ENCODE measurements around the gene ATP6V0A4. TPM values are rescaled to one million over a fixed set of nuclear protein-coding genes. Genes with fewer than 3 reads are reported as not detected.
"Not testable (repeated sequence)": the region's sequence is repeated elsewhere in the genome, so short reads cannot be mapped to it uniquely, and the experiment has no call there.

Gene ATP6V0A4
- polyA plus RNA-seq, 1 of the 3 experiments (the other 2 are of a cell fraction): not detected

GRCh38 chr7:138731733-138732132 lies 66.3 kb downstream of the ATP6V0A4 start:
- not testable (repeated sequence) for H3K27me3 ChIP-seq (ENCODE audit: insufficient read depth); H4K20me1 ChIP-seq (ENCODE audit: insufficient read depth); DNase-seq; H3K4me3 ChIP-seq (ENCODE audit: low read depth in 2 of 2, low read length in 1 of 2); H3K9me3 ChIP-seq; H3K9ac ChIP-seq; H3K27ac ChIP-seq (ENCODE audit: low read depth in 2 of 2, low read length in 1 of 2); H3K9me2 ChIP-seq; H3K79me2 ChIP-seq (ENCODE audit: insufficient read depth); H3K4me2 ChIP-seq; H3K36me3 ChIP-seq (replicated peaks in 1 of 2; ENCODE audit: control insufficient read depth in 1 of 2, insufficient read depth in 2 of 2, low read length in 1 of 2); H2AFZ ChIP-seq (ENCODE audit: low read depth); H3F3A ChIP-seq (replicated peaks; ENCODE audit: insufficient read depth); H3K4me1 ChIP-seq (ENCODE audit: control insufficient read depth in 1 of 2, insufficient read depth in 2 of 2, low read depth in 1 of 2, low read length in 1 of 2)
- WGBS (ENCODE audit: low lambda C conversion rate): 67% methylated on average over 5 of the region's 5 CpGs
- ChIA-PET POLR2A (interaction anchor here (0.6 kb wide), 1 partner anchor 155 kb away, joined by 3 read pairs; no protein-coding TSS in a partner anchor), CTCF (interaction anchor here (1.0 kb wide), 1 partner anchor 17 kb away, joined by 3 read pairs; no protein-coding TSS in a partner anchor)

- no peak for DNase-seq
- H3K27me3 ChIP-seq (ENCODE audit: insufficient read depth): no peaks in the 10 kb centered on the region
- H3K9me2 ChIP-seq: no peaks in the 10 kb centered on the region
- CTCF ChIA-PET: interaction anchor here (0.5 to 1.4 kb wide), 5 partner anchors 8 to 825 kb away, joined by 3 to 6 read pairs (median 4); no protein-coding TSS in a partner anchor
- H3K4me1 ChIP-seq (ENCODE audit: control insufficient read depth in 1 of 2, insufficient read depth in 2 of 2, low read depth in 1 of 2, low read length in 1 of 2): no peaks in the 10 kb centered on the region
- H3K27ac ChIP-seq (ENCODE audit: low read depth in 2 of 2, low read length in 1 of 2): no peak overlapping the region
- no peak overlapping the region for H2AFZ ChIP-seq (ENCODE audit: low read depth)
- no peaks in the 10 kb centered on the region for H3K79me2 ChIP-seq (ENCODE audit: insufficient read depth)
- H3K4me3 ChIP-seq (ENCODE audit: low read depth in 2 of 2, low read length in 1 of 2): no peak overlapping the region
- no peak overlapping the region for H3K9ac ChIP-seq
- 50% methylated on average over 9 of the region's 9 CpGs for WGBS (ENCODE audit: low lambda C conversion rate)
- no peak for TF ChIP-seq GATA2 (CRISPR knock-in tag; IDR thresholded peaks at IDR 0.05)
- no peak for TF ChIP-seq NFIC (IDR thresholded peaks at IDR 0.05; ENCODE audit: borderline replicate concordance)
- H3K9me3 ChIP-seq: no peaks in the 10 kb centered on the region
- H3K4me2 ChIP-seq: no peak overlapping the region
- H3F3A ChIP-seq (replicated peaks; ENCODE audit: insufficient read depth): no peaks in the 10 kb centered on the region
- H3K36me3 ChIP-seq (replicated peaks in 1 of 2; ENCODE audit: control insufficient read depth in 1 of 2, insufficient read depth in 2 of 2, low read length in 1 of 2): no peaks in the 10 kb centered on the region
- no peaks in the 10 kb centered on the region for H4K20me1 ChIP-seq (ENCODE audit: insufficient read depth)
- POLR2A ChIA-PET: no interaction called here
Measured at GRCh38 chr7:138729444-138729843, 68.6 kb downstream of the ATP6V0A4 start.

- no peaks in the 10 kb centered on the region for H3K4me1 ChIP-seq (ENCODE audit: control insufficient read depth in 1 of 2, insufficient read depth in 2 of 2, low read depth in 1 of 2, low read length in 1 of 2)
- H3K27me3 ChIP-seq (ENCODE audit: insufficient read depth): no peaks in the 10 kb centered on the region
- H3K4me3 ChIP-seq (ENCODE audit: low read depth in 2 of 2, low read length in 1 of 2): no peak overlapping the region
- ChIA-PET CTCF (interaction anchor here (0.8 to 1.9 kb wide), 3 partner anchors 11 to 566 kb away, joined by 3 to 9 read pairs (median 3); no protein-coding TSS in a partner anchor), POLR2A (interaction anchor here (0.6 kb wide), 1 partner anchor 136 kb away, joined by 3 read pairs; no protein-coding TSS in a partner anchor)
- DNase-seq: no peak
- H3K9me2 ChIP-seq: no peaks in the 10 kb centered on the region
- H3K36me3 ChIP-seq (replicated peaks in 1 of 2; ENCODE audit: control insufficient read depth in 1 of 2, insufficient read depth in 2 of 2, low read length in 1 of 2): no peaks in the 10 kb centered on the region
- H3K4me2 ChIP-seq: no peak overlapping the region
- H4K20me1 ChIP-seq (ENCODE audit: insufficient read depth): no peaks in the 10 kb centered on the region
- no peak overlapping the region for H2AFZ ChIP-seq (ENCODE audit: low read depth)
- H3K27ac ChIP-seq (ENCODE audit: low read depth in 2 of 2, low read length in 1 of 2): no peak overlapping the region
- no peaks in the 10 kb centered on the region for H3K9me3 ChIP-seq
- no peaks in the 10 kb centered on the region for H3F3A ChIP-seq (replicated peaks; ENCODE audit: insufficient read depth)
- WGBS (ENCODE audit: low lambda C conversion rate): 48% methylated on average over 10 of the region's 10 CpGs
- H3K79me2 ChIP-seq (ENCODE audit: insufficient read depth): no peaks in the 10 kb centered on the region
- H3K9ac ChIP-seq: no peak overlapping the region
- no peak for TF ChIP-seq SMC3 (IDR thresholded peaks at IDR 0.05; ENCODE audit: low read depth, low read length)
- no peak for TF ChIP-seq USF1 (IDR thresholded peaks at IDR 0.05; ENCODE audit: borderline replicate concordance, low read depth)
- no peak for TF ChIP-seq TCF12 (IDR thresholded peaks at IDR 0.05)
- TF ChIP-seq GATA2 (CRISPR knock-in tag; IDR thresholded peaks at IDR 0.05): no peak
- no peak for TF ChIP-seq MXI1 (IDR thresholded peaks at IDR 0.05; ENCODE audit: low read depth, low read length)
- no peak for TF ChIP-seq FOXM1 (IDR thresholded peaks at IDR 0.05; ENCODE audit: low read depth)
- no peak for TF ChIP-seq SIN3A (IDR thresholded peaks at IDR 0.05; ENCODE audit: borderline replicate concordance, low read depth, low read length)
- TF ChIP-seq PBX3 (IDR thresholded peaks at IDR 0.05): no peak
- no peak for TF ChIP-seq CTCF (IDR thresholded peaks at IDR 0.05)
- no peak for TF ChIP-seq TEAD4 (IDR thresholded peaks at IDR 0.05; ENCODE audit: borderline replicate concordance, insufficient read depth)
- TF ChIP-seq POLR2AphosphoS5 (IDR thresholded peaks at IDR 0.05; ENCODE audit: low read depth, low read length): no peak
- no peak for TF ChIP-seq IRF3 (IDR thresholded peaks at IDR 0.05; ENCODE audit: low read depth, low read length)
- no peak for TF ChIP-seq RXRA (IDR thresholded peaks at IDR 0.05; ENCODE audit: borderline replicate concordance, low read depth)
- no peak for TF ChIP-seq EP300 (IDR thresholded peaks at IDR 0.05; ENCODE audit: borderline replicate concordance in 1 of 2, low read depth in 1 of 2, low read length in 1 of 2)
- TF ChIP-seq NRF1 (IDR thresholded peaks at IDR 0.05; ENCODE audit: low read depth, low read length): no peak
Measured at GRCh38 chr7:138727336-138728099, 70.5 kb downstream of the ATP6V0A4 start.
